Measurements from ENCODE around the gene NTMT2.

NTMT2 gene

DNA sequence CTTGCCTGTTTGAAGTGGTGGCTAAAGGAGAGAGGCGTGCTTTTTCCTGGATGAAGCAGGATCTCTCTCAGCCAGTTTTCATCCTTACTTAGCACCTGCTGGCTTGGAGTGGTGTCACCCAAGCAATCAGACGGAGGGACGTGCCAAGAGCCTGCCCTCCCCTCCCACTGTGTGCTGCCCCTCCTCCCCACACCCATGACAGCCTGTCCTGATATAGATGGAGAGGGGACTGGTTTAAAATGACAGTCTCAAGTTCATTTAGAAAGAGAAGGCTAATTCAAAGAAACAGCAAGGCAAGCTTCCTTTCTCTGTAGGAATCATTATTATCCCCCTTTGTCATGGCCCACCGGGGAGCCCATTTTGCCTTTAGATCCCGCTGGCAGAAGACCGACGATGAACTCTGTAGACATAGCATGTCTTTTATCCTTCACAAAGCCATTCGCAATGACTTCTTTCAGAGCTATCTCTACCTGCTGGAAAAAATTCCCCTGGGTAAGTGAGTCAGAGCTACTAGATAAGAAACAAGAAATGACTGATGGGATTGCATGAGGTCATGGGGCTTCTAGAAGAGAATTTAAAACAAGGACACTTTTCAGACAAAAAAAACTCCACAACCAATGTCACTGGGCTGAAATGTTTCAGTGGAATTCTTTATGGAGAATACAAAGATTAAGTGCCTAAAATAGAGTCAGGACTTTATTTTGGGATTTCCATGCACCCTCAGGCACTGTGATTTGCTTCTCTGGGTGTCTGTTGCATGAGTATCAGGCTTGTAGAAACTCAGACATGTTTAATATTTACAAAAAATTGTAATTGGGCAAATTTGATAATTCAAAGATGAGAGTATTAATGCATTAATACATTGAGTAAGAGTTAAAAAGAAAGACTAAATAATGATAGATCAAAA is at the start of gene NTMT2:
NTMT2 (plus strand) TSS at position 190 of the 907 bp plus-strand sequence; CDS start at position 339, 149 bp downstream.
- TF ChIP-seq TAF1 (IDR thresholded peaks at IDR 0.05; ENCODE audit: low read depth): no peak

DNA sequence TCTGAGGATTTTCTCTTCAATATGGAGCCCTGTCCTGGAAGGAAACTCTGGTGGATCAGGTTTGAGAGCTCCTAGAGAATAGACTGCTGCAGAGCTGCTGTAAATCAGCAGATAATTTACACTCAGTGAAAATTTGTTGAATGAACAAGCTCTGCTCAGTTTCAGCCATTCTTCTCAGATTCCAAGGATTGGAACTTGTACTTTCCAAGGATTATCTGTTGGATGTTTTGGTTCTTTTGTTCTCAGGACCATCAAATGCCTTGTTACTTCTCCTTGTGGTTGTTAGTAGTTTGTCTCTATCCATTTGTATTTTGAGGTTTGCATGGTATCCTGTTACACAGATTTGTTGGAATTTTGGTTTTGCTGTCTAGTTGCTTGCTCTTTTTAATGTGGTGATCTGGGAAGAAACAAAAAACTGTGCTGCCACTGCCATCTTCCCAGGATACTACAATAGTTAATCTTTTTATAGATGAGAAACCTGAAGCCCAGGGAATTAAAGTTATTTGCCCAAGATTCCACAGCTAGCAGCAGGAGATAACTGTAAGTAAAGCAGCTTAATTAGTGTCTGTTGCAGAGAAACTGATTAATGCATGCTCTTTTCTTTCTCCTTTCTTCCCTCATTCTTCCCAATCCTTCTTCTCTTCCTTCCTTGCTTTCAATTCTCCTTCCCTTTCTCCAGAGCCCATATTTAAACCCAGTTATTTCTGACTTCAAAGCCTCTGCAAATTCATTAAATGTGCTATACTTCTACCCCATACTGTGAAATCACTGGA is 49.6 kb upstream of the NTMT2 start:
- no peak for TF ChIP-seq CEBPB (IDR thresholded peaks at IDR 0.05)
- no peak for TF ChIP-seq ZBTB7A (IDR thresholded peaks at IDR 0.05; ENCODE audit: low read depth)
- TF ChIP-seq, protein P1, sequence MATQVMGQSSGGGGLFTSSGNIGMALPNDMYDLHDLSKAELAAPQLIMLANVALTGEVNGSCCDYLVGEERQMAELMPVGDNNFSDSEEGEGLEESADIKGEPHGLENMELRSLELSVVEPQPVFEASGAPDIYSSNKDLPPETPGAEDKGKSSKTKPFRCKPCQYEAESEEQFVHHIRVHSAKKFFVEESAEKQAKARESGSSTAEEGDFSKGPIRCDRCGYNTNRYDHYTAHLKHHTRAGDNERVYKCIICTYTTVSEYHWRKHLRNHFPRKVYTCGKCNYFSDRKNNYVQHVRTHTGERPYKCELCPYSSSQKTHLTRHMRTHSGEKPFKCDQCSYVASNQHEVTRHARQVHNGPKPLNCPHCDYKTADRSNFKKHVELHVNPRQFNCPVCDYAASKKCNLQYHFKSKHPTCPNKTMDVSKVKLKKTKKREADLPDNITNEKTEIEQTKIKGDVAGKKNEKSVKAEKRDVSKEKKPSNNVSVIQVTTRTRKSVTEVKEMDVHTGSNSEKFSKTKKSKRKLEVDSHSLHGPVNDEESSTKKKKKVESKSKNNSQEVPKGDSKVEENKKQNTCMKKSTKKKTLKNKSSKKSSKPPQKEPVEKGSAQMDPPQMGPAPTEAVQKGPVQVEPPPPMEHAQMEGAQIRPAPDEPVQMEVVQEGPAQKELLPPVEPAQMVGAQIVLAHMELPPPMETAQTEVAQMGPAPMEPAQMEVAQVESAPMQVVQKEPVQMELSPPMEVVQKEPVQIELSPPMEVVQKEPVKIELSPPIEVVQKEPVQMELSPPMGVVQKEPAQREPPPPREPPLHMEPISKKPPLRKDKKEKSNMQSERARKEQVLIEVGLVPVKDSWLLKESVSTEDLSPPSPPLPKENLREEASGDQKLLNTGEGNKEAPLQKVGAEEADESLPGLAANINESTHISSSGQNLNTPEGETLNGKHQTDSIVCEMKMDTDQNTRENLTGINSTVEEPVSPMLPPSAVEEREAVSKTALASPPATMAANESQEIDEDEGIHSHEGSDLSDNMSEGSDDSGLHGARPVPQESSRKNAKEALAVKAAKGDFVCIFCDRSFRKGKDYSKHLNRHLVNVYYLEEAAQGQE (IDR thresholded peaks at IDR 0.05; ENCODE audit: low read depth): no peak
- no peak for TF ChIP-seq TEAD4 (IDR thresholded peaks at IDR 0.05)
- TF ChIP-seq TCF12 (IDR thresholded peaks at IDR 0.05; ENCODE audit: low read depth): no peak
- no peak for TF ChIP-seq FOXM1 (IDR thresholded peaks at IDR 0.05; ENCODE audit: borderline replicate concordance, low read depth)

DNA sequence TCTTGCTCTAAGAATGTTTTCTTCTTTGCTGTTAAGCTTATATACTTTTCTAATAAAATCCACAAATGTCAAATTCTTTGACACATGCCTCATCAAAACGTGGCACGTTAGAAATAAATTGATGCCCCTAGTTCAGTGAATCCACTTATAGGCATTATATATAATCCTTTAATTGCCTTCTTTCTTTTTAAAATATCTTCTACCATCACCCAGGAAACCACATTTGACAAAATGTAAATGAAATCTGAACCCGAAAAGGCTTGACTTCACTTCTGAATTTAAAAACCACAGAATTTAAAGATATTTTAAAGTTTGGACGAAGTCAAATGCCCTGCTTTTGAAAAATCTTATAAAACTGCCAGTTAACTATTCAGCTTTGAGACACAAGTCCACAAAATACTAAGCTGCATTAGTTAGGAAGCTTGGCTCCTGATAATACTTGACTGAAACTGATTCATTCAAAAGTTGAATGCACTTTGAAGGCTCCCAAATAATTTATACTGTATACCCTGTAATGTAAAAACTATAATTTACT is 48.9 kb upstream of the NTMT2 start:
- TF ChIP-seq YY1 (IDR thresholded peaks at IDR 0.05; ENCODE audit: low read depth) (no peak), EGR1 (IDR thresholded peaks at IDR 0.05) (no peak), TCF12 (IDR thresholded peaks at IDR 0.05; ENCODE audit: low read depth) (no peak), CEBPB (IDR thresholded peaks at IDR 0.05) (no peak), ZBTB7A (IDR thresholded peaks at IDR 0.05; ENCODE audit: low read depth) (no peak), TAF1 (IDR thresholded peaks at IDR 0.05; ENCODE audit: low read depth) (no peak), CREB1 (IDR thresholded peaks at IDR 0.05; ENCODE audit: low read depth) (no peak), EP300 (IDR thresholded peaks at IDR 0.05; ENCODE audit: borderline replicate concordance) (no peak), TEAD4 (IDR thresholded peaks at IDR 0.05) (no peak), RAD21 (IDR thresholded peaks at IDR 0.05; ENCODE audit: low read depth) (no peak), NFIC (IDR thresholded peaks at IDR 0.05) (no peak)
- TF ChIP-seq, protein P1 (IDR thresholded peaks at IDR 0.05; ENCODE audit: low read depth): no peak
- TF ChIP-seq, protein P2, sequence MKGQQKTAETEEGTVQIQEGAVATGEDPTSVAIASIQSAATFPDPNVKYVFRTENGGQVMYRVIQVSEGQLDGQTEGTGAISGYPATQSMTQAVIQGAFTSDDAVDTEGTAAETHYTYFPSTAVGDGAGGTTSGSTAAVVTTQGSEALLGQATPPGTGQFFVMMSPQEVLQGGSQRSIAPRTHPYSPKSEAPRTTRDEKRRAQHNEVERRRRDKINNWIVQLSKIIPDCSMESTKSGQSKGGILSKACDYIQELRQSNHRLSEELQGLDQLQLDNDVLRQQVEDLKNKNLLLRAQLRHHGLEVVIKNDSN (IDR thresholded peaks at IDR 0.05): no peak
- TF ChIP-seq, protein P3, sequence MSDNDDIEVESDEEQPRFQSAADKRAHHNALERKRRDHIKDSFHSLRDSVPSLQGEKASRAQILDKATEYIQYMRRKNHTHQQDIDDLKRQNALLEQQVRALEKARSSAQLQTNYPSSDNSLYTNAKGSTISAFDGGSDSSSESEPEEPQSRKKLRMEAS (IDR thresholded peaks at IDR 0.05): no peak

DNA sequence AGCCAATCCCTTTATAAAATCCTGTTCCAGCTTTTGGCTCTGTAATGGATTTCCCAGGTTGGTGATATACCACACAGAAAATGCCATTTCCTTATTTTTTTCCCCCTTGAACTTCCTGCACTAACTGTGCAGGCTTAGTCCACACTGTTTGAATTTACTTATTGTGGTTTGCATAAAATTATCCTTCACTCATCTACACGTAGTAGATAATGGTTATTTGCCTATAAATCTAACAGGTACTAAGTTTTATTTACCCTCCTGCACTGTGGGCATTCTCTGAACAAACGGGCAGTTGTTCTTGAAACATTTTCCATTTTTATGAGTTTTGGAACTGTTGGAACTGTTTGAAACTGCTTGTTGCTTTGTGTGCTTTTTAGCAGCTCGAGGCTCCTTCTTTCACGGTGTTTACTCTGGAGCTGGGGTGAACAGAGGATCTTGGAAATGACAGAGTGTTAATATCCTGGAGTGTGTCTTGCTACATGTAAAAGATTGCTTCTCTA is 48.3 kb upstream of the NTMT2 start:
- TF ChIP-seq RAD21 (IDR thresholded peaks at IDR 0.05; ENCODE audit: low read depth) (no peak), FOXM1 (IDR thresholded peaks at IDR 0.05; ENCODE audit: borderline replicate concordance, low read depth) (no peak), TCF12 (IDR thresholded peaks at IDR 0.05; ENCODE audit: low read depth) (no peak), CREB1 (IDR thresholded peaks at IDR 0.05; ENCODE audit: low read depth) (no peak), NFIC (IDR thresholded peaks at IDR 0.05) (no peak), CEBPB (IDR thresholded peaks at IDR 0.05) (no peak), EGR1 (IDR thresholded peaks at IDR 0.05) (no peak), YY1 (IDR thresholded peaks at IDR 0.05; ENCODE audit: low read depth) (no peak), TEAD4 (IDR thresholded peaks at IDR 0.05) (no peak), ZBTB7A (IDR thresholded peaks at IDR 0.05; ENCODE audit: low read depth) (no peak), TAF1 (IDR thresholded peaks at IDR 0.05; ENCODE audit: low read depth) (no peak), EP300 (IDR thresholded peaks at IDR 0.05; ENCODE audit: borderline replicate concordance) (no peak)
- TF ChIP-seq, protein P1 (IDR thresholded peaks at IDR 0.05; ENCODE audit: low read depth): no peak
- TF ChIP-seq, protein P2 (IDR thresholded peaks at IDR 0.05): no peak
- TF ChIP-seq, protein P3 (IDR thresholded peaks at IDR 0.05): no peak
